Spinal cord (tissue), 10 donors: Measurements from ENCODE around the gene PPP1R3D. TPM values are rescaled to one million over a fixed set of nuclear protein-coding genes. Genes with fewer than 3 reads are reported as not detected.

Experiments
- DNase-seq, 6 donors: peaks; one replicate each; pipeline versions ENCODE4 v3.0.0 to v3.0.0-alpha.2; 2013 to 2015; ENCODE audit warnings: low spot score in 6 of 6, low read depth in 4 of 6
- H3K27ac ChIP-seq: one replicate; pipeline ENCODE4 v1.5.1; 2013; ENCODE audit warnings: low read depth, low read length, control low read depth
- H3K27me3 ChIP-seq: one replicate; pipeline ENCODE4 v1.6.1; 2013; ENCODE audit warnings: low read length; ENCODE audit not compliant: control insufficient read depth, insufficient read depth
- H3K36me3 ChIP-seq: one replicate; pipeline ENCODE4 v1.6.1; 2013; ENCODE audit warnings: low read length; ENCODE audit not compliant: control insufficient read depth, insufficient read depth
- H3K4me1 ChIP-seq: one replicate; pipeline ENCODE4 v1.6.1; 2013; ENCODE audit warnings: low read length; ENCODE audit not compliant: control insufficient read depth, insufficient read depth
- H3K4me3 ChIP-seq: one replicate; pipeline ENCODE4 v1.5.1; 2013; ENCODE audit warnings: low read depth, low read length, control low read depth
- H3K9me3 ChIP-seq: one replicate; pipeline ENCODE4 v1.6.1; 2013; ENCODE audit warnings: low read length; ENCODE audit not compliant: control insufficient read depth, insufficient read depth
- WGBS: methylation state at CpG from one replicate; pipeline ENCODE4 v1.1.5; 2013; ENCODE audit warnings: missing lambda C conversion rate; ENCODE audit not compliant: insufficient coverage; 5-methylcytosine and 5-hydroxymethylcytosine counted together
- polyA plus RNA-seq, 2 donors: library from polyadenylated mRNA; unstranded; fragments of 120-200 nt; gene quantifications; one replicate each; pipeline ENCODE4 v1.2.1, GENCODE V29; 2013; ENCODE audit not compliant: insufficient read length in 2 of 2
- total RNA-seq, 2 donors: library from RNA; depleted of rRNA in 1 of 2; stranded (reverse); fragments of 120-200 nt in 1 of 2; fragments of >200 nt in 1 of 2; gene quantifications; one replicate each; pipeline versions ENCODE4 v1.2.3 to v1.2.4, GENCODE V29; 2013 to 2014
- donor health status: healthy.

Gene PPP1R3D
- total and polyA plus RNA-seq, 4 donors: 5.3 to 12.6 (median 10.6) TPM

DNA sequence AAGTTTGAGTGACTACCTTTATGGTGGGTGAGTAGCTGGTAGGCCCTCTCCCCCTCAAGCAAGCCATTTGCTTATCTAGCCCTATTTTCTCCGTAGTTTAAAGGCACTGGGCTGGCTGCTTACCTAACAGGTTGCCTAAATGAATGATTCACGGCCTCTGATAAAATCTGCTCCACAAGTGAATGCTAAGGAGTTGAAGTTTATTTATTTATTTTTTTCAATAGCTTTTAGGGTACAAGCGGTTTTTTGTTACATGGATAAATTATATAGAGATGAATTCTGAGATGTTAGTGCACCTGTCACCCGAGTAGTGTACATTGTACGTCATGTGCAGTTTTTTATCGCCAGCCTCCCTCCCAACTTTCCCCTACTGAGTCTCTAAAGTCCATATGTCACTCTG, 9.8 kb upstream of the PPP1R3D start:
- no peak for DNase-seq
- Histone ChIP-seq H3K9me3 (no peaks in the 10 kb centered on the region), H3K4me1 (no peaks in the 10 kb centered on the region), H3K27ac (no peak overlapping the region), H3K4me3 (no peak overlapping the region), H3K27me3 (no peaks in the 10 kb centered on the region), H3K36me3 (no peaks in the 10 kb centered on the region)
- WGBS: 100% methylated on average over 3 of the region's 6 CpGs

DNA sequence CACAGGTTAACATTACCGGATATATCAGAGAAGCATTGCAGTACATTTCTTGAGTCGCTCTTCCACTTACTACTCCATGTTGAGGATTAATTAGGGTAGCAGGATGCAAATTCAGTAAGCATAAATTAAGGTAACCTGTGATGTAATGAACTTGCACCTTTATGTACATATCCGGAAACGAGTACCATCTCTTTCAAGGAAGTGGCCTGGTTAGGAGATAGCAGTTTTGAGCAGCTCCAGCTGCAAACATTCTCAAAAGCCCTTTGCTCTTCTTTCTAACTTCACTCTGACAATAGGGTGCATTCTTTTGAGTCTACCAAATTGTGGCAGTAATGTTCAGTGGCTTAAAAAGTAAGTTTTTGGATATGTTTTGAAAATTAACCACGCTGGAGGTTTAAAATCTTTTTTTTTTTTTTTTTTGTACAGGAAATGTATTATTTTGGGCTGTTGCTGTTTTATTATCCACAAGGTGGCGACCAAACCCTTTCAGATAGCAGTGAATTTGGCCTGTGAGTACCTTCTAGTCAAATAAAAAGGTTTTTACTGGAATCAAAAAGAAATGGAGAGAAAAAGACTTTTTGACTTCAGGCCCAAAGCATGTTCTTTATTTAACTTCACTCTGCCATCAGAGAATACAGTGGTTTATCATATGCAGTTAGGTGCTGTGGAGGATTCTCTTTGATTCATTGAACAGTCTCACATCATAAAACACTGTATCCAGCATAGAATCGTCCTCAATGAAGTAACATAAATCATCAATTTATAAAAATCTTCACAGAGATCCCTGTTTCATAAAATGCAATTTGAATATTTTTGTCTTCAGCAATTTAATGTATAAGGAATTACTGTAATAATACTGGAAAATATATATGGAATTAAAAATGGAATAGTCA, 9.0 kb upstream of the PPP1R3D start:
- Histone ChIP-seq H3K4me1 (peaks cover 6% of the 10 kb centered on the region), H3K27ac (no peak overlapping the region), H3K27me3 (no peaks in the 10 kb centered on the region), H3K36me3 (peaks cover 7% of the 10 kb centered on the region), H3K9me3 (no peaks in the 10 kb centered on the region), H3K4me3 (no peak overlapping the region)
- 17% methylated on average over 1 of the region's 7 CpGs for WGBS
- peak in 4 of 6 donors; percentile 62 to 93 (median 79) for DNase-seq

DNA sequence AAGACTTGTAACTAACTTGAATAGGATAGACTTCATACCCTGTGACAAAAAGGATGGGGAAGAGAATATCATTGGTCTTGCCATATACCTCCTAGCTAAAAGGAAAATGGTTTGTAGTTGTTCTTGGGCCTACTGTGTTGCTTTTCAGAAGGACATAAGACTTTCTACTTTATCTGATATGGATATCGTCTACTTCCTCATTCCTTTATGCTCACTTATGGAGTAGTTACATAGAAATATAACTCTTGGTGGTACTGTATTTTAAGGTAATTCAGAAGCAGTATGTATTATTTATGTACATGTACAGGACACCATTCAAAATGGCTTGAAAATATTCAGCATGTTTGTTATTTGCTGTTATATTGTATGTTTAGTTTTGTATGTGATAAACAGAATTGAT, 8.1 kb upstream of the PPP1R3D start:
- Histone ChIP-seq H3K27ac (no peak overlapping the region), H3K27me3 (no peaks in the 10 kb centered on the region), H3K4me3 (no peak overlapping the region), H3K4me1 (peaks cover 6% of the 10 kb centered on the region), H3K9me3 (no peaks in the 10 kb centered on the region), H3K36me3 (peaks cover 10% of the 10 kb centered on the region)
- no peak for DNase-seq
- no CpG with 5 or more reads among the region's 1 CpG for WGBS

DNA sequence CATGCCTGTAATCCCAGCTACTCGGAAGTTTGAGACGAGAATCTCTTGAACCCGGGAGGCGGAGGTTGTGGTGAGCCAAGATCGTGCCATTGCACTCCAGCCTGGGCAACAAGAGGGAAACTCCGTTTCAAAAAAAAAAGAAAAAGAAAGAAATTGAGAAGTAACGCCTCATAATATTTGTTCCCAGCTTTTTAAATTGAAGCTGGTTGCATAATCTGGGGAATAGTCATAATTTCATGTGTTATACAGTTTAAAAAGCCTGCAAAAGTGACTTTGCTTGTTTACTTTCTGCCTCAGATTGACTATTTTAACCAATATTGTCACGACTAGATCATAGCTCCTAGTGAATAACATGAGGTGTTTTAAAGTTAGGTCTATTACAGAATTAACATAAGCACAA, 7.3 kb upstream of the PPP1R3D start:
- no peak for DNase-seq
- Histone ChIP-seq H3K9me3 (no peaks in the 10 kb centered on the region), H3K27me3 (no peaks in the 10 kb centered on the region), H3K4me1 (peaks cover 6% of the 10 kb centered on the region), H3K27ac (no peak overlapping the region), H3K36me3 (peaks cover 10% of the 10 kb centered on the region), H3K4me3 (no peak overlapping the region)
- WGBS: 85% methylated on average over 5 of the region's 8 CpGs

DNA sequence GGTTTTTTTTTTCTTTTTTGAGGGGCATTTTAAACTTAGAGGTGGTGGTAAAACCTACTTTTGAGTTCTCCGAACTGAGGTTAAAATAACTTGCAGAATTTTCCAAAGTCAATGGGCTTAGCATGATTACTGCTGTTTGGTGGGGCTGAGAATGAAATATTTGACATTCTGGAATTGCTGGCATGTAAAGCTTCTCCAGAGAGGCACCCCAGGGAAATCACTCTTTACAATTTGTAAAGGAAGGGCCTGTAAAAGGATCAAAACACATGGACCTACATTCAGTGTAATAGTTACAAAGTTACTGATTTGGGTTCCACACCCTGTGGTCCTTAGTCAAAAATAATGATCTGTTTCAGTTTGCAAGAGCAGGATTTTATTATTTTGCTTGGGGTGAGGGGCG, 5.6 kb upstream of the PPP1R3D start:
- H3K27ac ChIP-seq: no peak overlapping the region
- H3K9me3 ChIP-seq: no peaks in the 10 kb centered on the region
- H3K36me3 ChIP-seq: peaks cover 10% of the 10 kb centered on the region
- no peak overlapping the region for H3K4me3 ChIP-seq
- no peak for DNase-seq
- no peaks in the 10 kb centered on the region for H3K27me3 ChIP-seq
- peaks cover 8% of the 10 kb centered on the region for H3K4me1 ChIP-seq
- no CpG with 5 or more reads among the region's 2 CpGs for WGBS

DNA sequence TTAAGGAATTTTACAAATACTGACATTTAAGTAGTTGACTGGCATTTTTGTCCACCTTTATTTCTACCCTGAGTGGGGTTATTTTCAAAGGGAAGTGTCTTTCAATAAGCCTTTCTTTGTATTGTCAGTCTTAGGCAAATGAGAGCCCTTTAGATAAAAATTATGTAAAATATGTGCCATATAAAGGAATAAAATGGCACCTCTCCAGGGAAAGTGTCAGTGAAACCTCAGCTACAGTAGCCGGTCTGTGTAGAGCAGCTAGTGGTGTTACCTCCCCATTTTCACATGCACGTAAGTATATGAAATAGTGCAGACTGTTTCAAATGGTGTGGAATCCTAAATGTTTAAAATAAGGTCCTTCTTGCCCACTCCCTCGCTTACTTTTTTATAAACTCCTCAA, 5.1 kb upstream of the PPP1R3D start:
- Histone ChIP-seq H3K27ac (no peak overlapping the region), H3K9me3 (no peaks in the 10 kb centered on the region), H3K4me3 (no peak overlapping the region), H3K4me1 (peaks cover 11% of the 10 kb centered on the region), H3K36me3 (peaks cover 10% of the 10 kb centered on the region), H3K27me3 (no peaks in the 10 kb centered on the region)
- no CpG with 5 or more reads among the region's 3 CpGs for WGBS
- DNase-seq: no peak

DNA sequence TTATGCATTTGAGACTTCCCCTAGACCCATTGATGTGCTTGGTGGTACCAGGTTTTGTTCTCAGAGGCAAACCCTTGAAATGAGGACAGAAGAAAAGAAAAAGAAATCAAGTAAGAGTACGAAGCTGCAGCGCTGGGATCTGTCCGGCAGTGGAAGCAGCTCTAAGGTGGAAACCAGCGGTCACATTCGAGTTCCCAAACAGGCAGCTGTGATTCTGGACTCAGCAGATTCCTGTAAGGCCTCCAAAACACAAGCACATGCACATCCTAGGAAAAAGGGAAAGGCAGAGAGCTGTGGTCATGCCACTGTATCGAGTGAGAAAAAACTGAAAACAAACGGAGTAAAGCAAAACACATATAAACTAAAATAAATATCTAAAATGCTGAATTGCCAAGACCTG, 4.6 kb upstream of the PPP1R3D start:
- WGBS: no CpG with 5 or more reads among the region's 7 CpGs
- peaks cover 10% of the 10 kb centered on the region for H3K36me3 ChIP-seq
- no peaks in the 10 kb centered on the region for H3K27me3 ChIP-seq
- no peak for DNase-seq
- H3K4me1 ChIP-seq: peaks cover 15% of the 10 kb centered on the region
- peak overlapping the region; percentile 16 for H3K27ac ChIP-seq
- no peaks in the 10 kb centered on the region for H3K9me3 ChIP-seq
- H3K4me3 ChIP-seq: no peak overlapping the region

DNA sequence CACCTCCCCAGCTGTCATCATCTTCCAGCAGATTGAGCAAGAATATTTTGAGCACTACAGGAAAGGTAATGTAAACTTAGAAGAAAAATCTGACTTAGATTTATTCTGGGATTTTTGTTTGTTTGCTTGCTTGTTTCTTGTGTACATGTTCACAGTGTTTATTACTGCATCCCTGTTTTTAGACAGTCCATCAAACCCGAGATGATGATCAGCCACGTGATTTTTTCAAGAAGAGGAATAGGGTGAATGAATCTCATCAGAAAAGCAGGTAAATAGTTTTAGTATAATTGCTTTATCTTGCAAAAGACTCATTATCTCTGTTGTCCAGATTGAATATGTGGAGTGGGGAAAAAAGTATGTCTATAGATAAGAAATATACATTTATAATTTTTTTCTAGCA, 2.1 kb upstream of the PPP1R3D start:
- peaks cover 30% of the 10 kb centered on the region for H3K4me1 ChIP-seq
- H3K4me3 ChIP-seq: no peak overlapping the region
- no peak overlapping the region for H3K27ac ChIP-seq
- DNase-seq: no peak
- no peaks in the 10 kb centered on the region for H3K27me3 ChIP-seq
- H3K36me3 ChIP-seq: peaks cover 17% of the 10 kb centered on the region
- no CpG with 5 or more reads among the region's 2 CpGs for WGBS
- no peaks in the 10 kb centered on the region for H3K9me3 ChIP-seq

DNA sequence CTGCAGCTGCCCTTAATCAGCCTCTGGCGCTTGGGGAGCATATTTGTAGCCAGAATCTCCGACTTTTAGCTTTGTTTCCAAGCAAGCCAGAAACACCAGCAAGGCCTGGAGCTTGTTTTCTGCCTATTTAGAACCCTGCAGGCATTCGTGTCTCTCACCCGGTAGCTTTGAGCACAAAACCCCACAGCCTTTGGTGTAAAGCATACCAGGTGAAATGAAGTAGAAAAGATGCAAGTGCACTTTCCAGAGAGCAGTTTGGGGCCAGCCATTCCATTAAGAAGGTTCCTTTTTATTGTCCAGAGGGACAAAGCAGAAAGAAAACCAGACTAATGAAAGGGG, 820 bp upstream of the PPP1R3D start:
- no peaks in the 10 kb centered on the region for H3K9me3 ChIP-seq
- peak overlapping the region; percentile 96 for H3K27ac ChIP-seq
- peak overlapping the region; percentile 83 for H3K4me3 ChIP-seq
- whole genome bisulfite sequencing: 0% methylated on average over 4 of the region's 4 CpGs
- H3K27me3 ChIP-seq: no peaks in the 10 kb centered on the region
- DNase-seq: peak in 1 of 6 donors; percentile 83
- H3K36me3 ChIP-seq: peaks cover 17% of the 10 kb centered on the region
- H3K4me1 ChIP-seq: peaks cover 30% of the 10 kb centered on the region

DNA sequence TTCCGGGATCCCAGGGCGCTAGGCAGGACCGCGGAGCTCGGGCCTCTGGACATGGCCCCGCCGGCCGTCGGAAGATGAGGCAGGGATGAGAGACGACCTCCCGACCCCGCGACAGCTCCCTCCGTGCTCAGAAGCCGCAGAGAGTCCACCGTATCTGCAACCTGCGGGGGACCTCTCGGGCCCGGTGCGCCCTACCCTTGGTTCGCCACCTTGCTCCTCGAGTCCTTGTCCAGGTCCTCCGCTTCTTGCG, 301 bp downstream of the PPP1R3D start:
- under 1% methylated on average over 22 of the region's 24 CpGs for WGBS
- Histone ChIP-seq H3K4me1 (peaks cover 30% of the 10 kb centered on the region), H3K4me3 (peak overlapping the region; percentile 83), H3K36me3 (peaks cover 17% of the 10 kb centered on the region), H3K27me3 (no peaks in the 10 kb centered on the region), H3K27ac (peak overlapping the region; percentile 96), H3K9me3 (no peaks in the 10 kb centered on the region)
- no peak for DNase-seq
